GM23338 (cell line): ENCODE measurements around the gene STIM2. TPM values are rescaled to one million over a fixed set of nuclear protein-coding genes. Genes with fewer than 3 reads are reported as not detected.

Experiments used
- ATAC-seq: fragments of 200-7000 bp; cut with Tn5 transposase; 3 replicates; pipeline ENCODE4 v1.9.1; 2020
- DNase-seq: peaks from one replicate; pipeline ENCODE4 v3.0.0-alpha.2; 2015; ENCODE audit warnings: low spot score
- H2AFZ ChIP-seq: fragments of 200-600 bp; sonication (generic); 2 replicates; pipeline ENCODE4 v1.8.0; 2016; ENCODE audit warnings: antibody characterized with exemption, mild to moderate bottlenecking, moderate library complexity
- H3F3A ChIP-seq: fragments of 200-600 bp; sonication (generic); replicated peaks from 2 replicates; pipeline ENCODE4 v1.8.0; 2017; ENCODE audit warnings: antibody characterized with exemption, mixed run types, low read depth
- H3K27ac ChIP-seq: fragments of 200-600 bp; sonication (generic); 2 replicates; pipeline ENCODE4 v1.6.1; 2016; ENCODE audit warnings: low read depth
- H3K27me3 ChIP-seq: fragments of 200-600 bp; sonication (generic); 2 replicates; pipeline ENCODE4 v1.8.0; 2016; ENCODE audit warnings: mild to moderate bottlenecking, mixed run types, moderate library complexity; ENCODE audit not compliant: insufficient read depth
- H3K36me3 ChIP-seq: fragments of 200-600 bp; sonication (generic); 2 replicates; pipeline ENCODE4 v1.8.0; 2016; ENCODE audit warnings: mild to moderate bottlenecking; ENCODE audit not compliant: insufficient read depth
- H3K4me1 ChIP-seq: fragments of 200-600 bp; sonication (generic); 2 replicates; pipeline ENCODE4 v1.8.0; 2016; ENCODE audit warnings: mild to moderate bottlenecking, moderate library complexity; ENCODE audit not compliant: insufficient read depth
- H3K4me2 ChIP-seq: fragments of 200-600 bp; sonication (generic); 2 replicates; pipeline ENCODE4 v1.7.1; 2017; ENCODE audit warnings: mixed run types
- H3K4me3 ChIP-seq: fragments of 200-600 bp; sonication (generic); 2 replicates; pipeline ENCODE4 v1.6.1; 2016; ENCODE audit warnings: mixed run types
- H3K79me2 ChIP-seq: fragments of 200-600 bp; sonication (generic); replicated peaks from 2 replicates; pipeline ENCODE4 v1.8.0; 2017; ENCODE audit warnings: mild to moderate bottlenecking; ENCODE audit not compliant: insufficient read depth
- H3K9me2 ChIP-seq: fragments of 200-600 bp; sonication (generic); 2 replicates; pipeline ENCODE4 v1.8.0; 2017; ENCODE audit not compliant: insufficient read depth
- H4K20me1 ChIP-seq: fragments of 200-600 bp; sonication (generic); replicated peaks from 2 replicates; pipeline ENCODE4 v1.8.0; 2017; ENCODE audit warnings: mild to moderate bottlenecking; ENCODE audit not compliant: insufficient read depth
- H3K27ac Mint-ChIP-seq: 2 replicates; pipeline ENCODE4 v1.8.0; 2020; ENCODE audit warnings: inconsistent platforms, mild to moderate bottlenecking, moderate library complexity, mixed read lengths
- H3K27me3 Mint-ChIP-seq: 3 replicates; pipeline ENCODE4 v1.8.0; 2022; ENCODE audit warnings: low read depth, mild to moderate bottlenecking, moderate library complexity, mixed read lengths, inconsistent platforms; ENCODE audit not compliant: insufficient read depth, poor library complexity
- H3K36me3 Mint-ChIP-seq: 3 replicates; pipeline ENCODE4 v1.8.0; 2021; ENCODE audit warnings: low read depth, mild to moderate bottlenecking, inconsistent platforms, moderate library complexity, mixed read lengths
- H3K4me1 Mint-ChIP-seq: 3 replicates; pipeline ENCODE4 v1.8.0; 2020; ENCODE audit warnings: mild to moderate bottlenecking, inconsistent platforms, mixed read lengths
- H3K4me3 Mint-ChIP-seq: 3 replicates; pipeline ENCODE4 v1.8.0; 2021; ENCODE audit warnings: moderate library complexity, mild to moderate bottlenecking, inconsistent platforms, mixed read lengths
- H3K9me3 Mint-ChIP-seq: 3 replicates; pipeline ENCODE4 v1.8.0; 2020; ENCODE audit warnings: moderate library complexity, mild to moderate bottlenecking, inconsistent platforms, mixed read lengths
- CREB1 ChIP-seq: fragments of 250-450 bp; sonication (Bioruptor Pico); IDR thresholded peaks from 2 replicates; pipeline ENCODE4 v1.5.0; 2020; ENCODE audit warnings: low read depth, mild to moderate bottlenecking, moderate library complexity
- CTCF ChIP-seq, 2 experiments: fragments of 200-600 bp in 1 of 2; sonication (generic) in 1 of 2; conservative IDR thresholded peaks; 2 replicates each; pipeline versions ENCODE4 v1.5.1 to v1.6.1; 2016 to 2017; ENCODE audit warnings: antibody characterized with exemption in 2 of 2, low read depth in 2 of 2, mild to moderate bottlenecking in 2 of 2, moderate library complexity in 1 of 2
- ETS1 ChIP-seq: IDR thresholded peaks from 2 replicates; pipeline ENCODE4 v1.6.1; 2016; ENCODE audit warnings: antibody characterized with exemption
- EZH2 ChIP-seq: fragments of 200-600 bp; sonication (generic); IDR thresholded peaks from one replicate; pipeline ENCODE4 v1.8.0; 2017; ENCODE audit warnings: antibody characterized with exemption, mild to moderate bottlenecking, low read depth; ENCODE audit not compliant: unreplicated experiment
- EZH2phosphoT487 ChIP-seq: fragments of 200-600 bp; sonication (generic); IDR thresholded peaks from one replicate; pipeline ENCODE4 v1.8.1; 2018; ENCODE audit warnings: antibody characterized with exemption; ENCODE audit not compliant: unreplicated experiment
- JUNB ChIP-seq: IDR thresholded peaks from one replicate; pipeline ENCODE4 v1.6.1; 2016; ENCODE audit warnings: antibody characterized with exemption; ENCODE audit not compliant: unreplicated experiment
- NANOG ChIP-seq: IDR thresholded peaks from 2 replicates; pipeline ENCODE4 v1.6.1; 2016; ENCODE audit warnings: antibody characterized with exemption, borderline replicate concordance
- POLR2AphosphoS5 ChIP-seq: IDR thresholded peaks from 2 replicates; pipeline ENCODE4 v1.6.1; 2016; ENCODE audit warnings: antibody characterized with exemption, low read depth
- REST ChIP-seq: IDR thresholded peaks from one replicate; pipeline ENCODE4 v1.6.1; 2018; ENCODE audit warnings: antibody characterized with exemption; ENCODE audit not compliant: unreplicated experiment
- STAT1 ChIP-seq: IDR thresholded peaks from one replicate; pipeline ENCODE4 v1.6.1; 2016; ENCODE audit warnings: antibody characterized with exemption; ENCODE audit not compliant: unreplicated experiment
- ZNF331 ChIP-seq: fragments of 250-450 bp; sonication (Bioruptor Pico); IDR thresholded peaks from 2 replicates; pipeline ENCODE4 v1.5.0; 2020; ENCODE audit warnings: low read depth, mild to moderate bottlenecking, moderate library complexity
- ZNF462 ChIP-seq: fragments of 250-450 bp; sonication (Bioruptor Pico); IDR thresholded peaks from 2 replicates; pipeline ENCODE4 v1.5.0; 2020; ENCODE audit warnings: mild to moderate bottlenecking, moderate library complexity
- polyA plus RNA-seq: library from polyadenylated mRNA; unstranded; fragments of >200 nt; fragmentation: Nextera tagmentation; extraction: Ambion mirVana; gene quantifications from 2 replicates; pipeline ENCODE4 v1.2.1, GENCODE V29; 2016
- total RNA-seq: library from RNA; depleted of rRNA; stranded (reverse); fragments of >200 nt; shearing (Covaris generic); gene quantifications from 2 replicates; pipeline ENCODE4 v1.2.3, GENCODE V29; 2014

The STIM2 gene
- total and polyA plus RNA-seq, 2 experiments from 2014 or later = 13.1 to 17.8 TPM

GRCh38 chr4:27009539-27009938, 148.9 kb downstream of the STIM2 start:
- Histone ChIP-seq H3K27ac (no peak overlapping the region), H3K27me3 (no peaks in the 10 kb centered on the region), H3K79me2 (no peaks in the 10 kb centered on the region), H3K9me2 (no peaks in the 10 kb centered on the region), H2AFZ (no peak overlapping the region), H3F3A (no peaks in the 10 kb centered on the region), H4K20me1 (no peaks in the 10 kb centered on the region), H3K36me3 (no peaks in the 10 kb centered on the region), H3K4me1 (no peaks in the 10 kb centered on the region), H3K4me3 (no peak overlapping the region), H3K4me2 (no peak overlapping the region)
- TF ChIP-seq CREB1 (CRISPR knock-in tag) (no peak), JUNB (no peak), ETS1 (no peak), EZH2 (no peak), STAT1 (no peak), REST (no peak), CTCF (conservative IDR thresholded peaks at IDR 0.05; ENCODE audit: low read depth in 2 of 2) (no peak), EZH2phosphoT487 (no peak), NANOG (no peak), ZNF331 (CRISPR knock-in tag) (no peak), ZNF462 (CRISPR knock-in tag) (no peak), POLR2AphosphoS5 (no peak)
- no peak for DNase-seq
- no peaks in the 10 kb centered on the region; the same call in 2 of the 3 replicates for H3K36me3 Mint-ChIP-seq
- no peak overlapping the region for H3K4me3 Mint-ChIP-seq
- no peaks in the 10 kb centered on the region for H3K9me3 Mint-ChIP-seq
- H3K27me3 Mint-ChIP-seq = no peaks in the 10 kb centered on the region
- H3K27ac Mint-ChIP-seq = no peak overlapping the region
- H3K4me1 Mint-ChIP-seq = no peaks in the 10 kb centered on the region
- ATAC-seq = no peak
